GM21717 (cell line): ENCODE results near the gene DUS4L.

Experiments used
- ATAC-seq: cut with Tn5 transposase; IDR thresholded peaks from one replicate; pipeline ENCODE4 v1.9.1; 2021; ENCODE audit warnings: mild to moderate bottlenecking, moderate library complexity; ENCODE audit not compliant: unreplicated experiment

Gene DUS4L

GRCh38 chr7:107613439-107613838 is 49.7 kb downstream of the DUS4L start:
- ATAC-seq, result no peak

GRCh38 chr7:107613948-107614347 is 50.2 kb downstream of the DUS4L start:
- no peak for ATAC-seq

GRCh38 chr7:107614425-107614824 is 50.7 kb downstream of the DUS4L start:
- no peak for ATAC-seq

- ATAC-seq, result no peak
Observed at GRCh38 chr7:107615910-107616680, 52.3 kb downstream of the DUS4L start.

GRCh38 chr7:107622429-107622828 is 58.7 kb downstream of the DUS4L start:
- ATAC-seq, result no peak

GRCh38 chr7:107622894-107623293 is 59.1 kb downstream of the DUS4L start:
- ATAC-seq, result no peak

- no peak for ATAC-seq
Observed at GRCh38 chr7:107627002-107627401, 63.2 kb downstream of the DUS4L start.
